H9 (cell line): Measurements from ENCODE around the gene NEDD4. TPM values are rescaled to one million over a fixed set of nuclear protein-coding genes. Genes with fewer than 3 reads are reported as not detected.

Source experiments
- DNase-seq: peaks from one replicate; pipeline ENCODE4 v3.0.0-alpha.2; 2017
- H2AFZ ChIP-seq: one replicate; pipeline ENCODE4 v1.6.1; 2013; ENCODE audit warnings: mild to moderate bottlenecking, low read length, control low read depth, moderate library complexity
- H2AK5ac ChIP-seq: 2 replicates; pipeline ENCODE4 v1.6.1; 2013; ENCODE audit warnings: low read length, control low read depth, mixed read lengths; ENCODE audit not compliant: insufficient read length
- H2BK120ac ChIP-seq: one replicate; pipeline ENCODE4 v1.6.1; 2013; ENCODE audit warnings: low read depth, mild to moderate bottlenecking, low read length, control low read depth, inconsistent platforms; ENCODE audit not compliant: poor library complexity, severe bottlenecking
- H2BK12ac ChIP-seq: 2 replicates; pipeline ENCODE4 v1.6.1; 2013; ENCODE audit warnings: low read length, control low read depth, mixed read lengths, low read depth; ENCODE audit not compliant: insufficient read length
- H2BK15ac ChIP-seq: 2 replicates; pipeline ENCODE4 v1.6.1; 2013; ENCODE audit warnings: low read depth, low read length, control low read depth
- H2BK20ac ChIP-seq: one replicate; pipeline ENCODE4 v1.6.1; 2013; ENCODE audit warnings: low read depth, mild to moderate bottlenecking, low read length, control low read depth, inconsistent platforms; ENCODE audit not compliant: poor library complexity, severe bottlenecking
- H2BK5ac ChIP-seq: 2 replicates; pipeline ENCODE4 v1.6.1; 2013; ENCODE audit warnings: low read length, control low read depth, mixed read lengths; ENCODE audit not compliant: insufficient read length
- H3K14ac ChIP-seq: 2 replicates; pipeline ENCODE4 v1.6.1; 2013; ENCODE audit warnings: low read length, control low read depth; ENCODE audit not compliant: insufficient read depth
- H3K18ac ChIP-seq: 2 replicates; pipeline ENCODE4 v1.6.1; 2013; ENCODE audit warnings: low read depth, mild to moderate bottlenecking, mixed read lengths, low read length, control low read depth; ENCODE audit not compliant: insufficient read length
- H3K23ac ChIP-seq: 2 replicates; pipeline ENCODE4 v1.6.1; 2013; ENCODE audit warnings: low read length, control low read depth, mixed read lengths, low read depth; ENCODE audit not compliant: insufficient read length
- H3K23me2 ChIP-seq: 2 replicates; pipeline ENCODE4 v1.6.1; 2013; ENCODE audit warnings: low read depth, mild to moderate bottlenecking, mixed read lengths, low read length, control low read depth; ENCODE audit not compliant: insufficient read length, poor library complexity, severe bottlenecking
- H3K27ac ChIP-seq: 2 replicates; pipeline ENCODE4 v1.5.1; 2013; ENCODE audit warnings: low read length, control low read depth, mixed read lengths, low read depth; ENCODE audit not compliant: insufficient read length
- H3K27me3 ChIP-seq: 2 replicates; pipeline ENCODE4 v1.6.1; 2013; ENCODE audit warnings: low read length, control low read depth, inconsistent platforms; ENCODE audit not compliant: insufficient read depth
- H3K4ac ChIP-seq: 2 replicates; pipeline ENCODE4 v1.6.1; 2013; ENCODE audit warnings: low read depth, mild to moderate bottlenecking, control low read depth, inconsistent platforms, low read length, moderate library complexity
- H3K4me1 ChIP-seq: 2 replicates; pipeline ENCODE4 v1.6.1; 2013; ENCODE audit warnings: low read length, control low read depth, inconsistent platforms; ENCODE audit not compliant: insufficient read depth
- H3K4me2 ChIP-seq: 2 replicates; pipeline ENCODE4 v1.6.1; 2013; ENCODE audit warnings: low read length, control low read depth, mixed read lengths; ENCODE audit not compliant: insufficient read length, insufficient read depth
- H3K56ac ChIP-seq: 2 replicates; pipeline ENCODE4 v1.6.1; 2013; ENCODE audit warnings: low read depth, mild to moderate bottlenecking, mixed read lengths, low read length, control low read depth; ENCODE audit not compliant: insufficient read length
- H3K79me1 ChIP-seq: 2 replicates; pipeline ENCODE4 v1.6.1; 2013; ENCODE audit warnings: low read depth, mild to moderate bottlenecking, moderate library complexity, low read length, control low read depth, inconsistent platforms; ENCODE audit not compliant: insufficient read depth, poor library complexity, severe bottlenecking
- H3K79me2 ChIP-seq: 2 replicates; pipeline ENCODE4 v1.6.1; 2013; ENCODE audit warnings: low read length, control low read depth, inconsistent platforms; ENCODE audit not compliant: insufficient read depth
- H3K9ac ChIP-seq: 2 replicates; pipeline ENCODE4 v1.6.1; 2013; ENCODE audit warnings: low read length, control low read depth, mixed read lengths; ENCODE audit not compliant: insufficient read length; ENCODE audit errors: extremely low read depth
- H3K9me3 ChIP-seq: one replicate; pipeline ENCODE4 v1.6.1; 2013; ENCODE audit warnings: low read depth, low read length, inconsistent platforms; ENCODE audit not compliant: control insufficient read depth
- H3T11ph ChIP-seq: one replicate; pipeline ENCODE4 v1.6.1; 2013; ENCODE audit warnings: mild to moderate bottlenecking, low read length, control low read depth, inconsistent platforms
- H4K20me1 ChIP-seq: one replicate; pipeline ENCODE4 v1.6.1; 2013; ENCODE audit not compliant: control insufficient read depth, insufficient read length, insufficient read depth
- H4K5ac ChIP-seq: 2 replicates; pipeline ENCODE4 v1.6.1; 2013; ENCODE audit warnings: low read depth, mild to moderate bottlenecking, mixed read lengths, low read length, control low read depth; ENCODE audit not compliant: insufficient read length
- H4K8ac ChIP-seq: replicated peaks from 2 replicates; pipeline ENCODE4 v1.6.1; 2013; ENCODE audit warnings: low read length, control low read depth, mixed read lengths, low read depth; ENCODE audit not compliant: insufficient read length
- H4K91ac ChIP-seq: 2 replicates; pipeline ENCODE4 v1.6.1; 2013; ENCODE audit warnings: low read depth, mild to moderate bottlenecking, moderate library complexity, mixed read lengths, low read length, control low read depth; ENCODE audit not compliant: insufficient read length
- H3K27ac Mint-ChIP-seq, 3 experiments: 2 replicates in 2 of 3; 3 replicates in 1 of 3; pipeline ENCODE4 v1.8.0; 2020 to 2021; ENCODE audit warnings: mixed read lengths in 3 of 3, mild to moderate bottlenecking in 1 of 3, moderate library complexity in 1 of 3
- H3K27me3 Mint-ChIP-seq: 2 replicates; pipeline ENCODE4 v1.8.0; 2021; ENCODE audit warnings: low read depth, mild to moderate bottlenecking, moderate library complexity, mixed read lengths
- H3K36me3 Mint-ChIP-seq, 3 experiments: 2 replicates in 2 of 3; 3 replicates in 1 of 3; pipeline ENCODE4 v1.8.0; 2020 to 2021; ENCODE audit warnings: low read depth in 3 of 3, mixed read lengths in 3 of 3; ENCODE audit not compliant: insufficient read depth in 1 of 3
- H3K4me1 Mint-ChIP-seq, 2 experiments: 2 replicates each; pipeline ENCODE4 v1.8.0; 2020; ENCODE audit warnings: mixed read lengths in 2 of 2
- H3K4me3 Mint-ChIP-seq, 2 experiments: 2 replicates in 1 of 2; 3 replicates in 1 of 2; pipeline ENCODE4 v1.8.0; 2020 to 2021; ENCODE audit warnings: mild to moderate bottlenecking in 2 of 2, mixed read lengths in 2 of 2, moderate library complexity in 1 of 2
- H3K9me3 Mint-ChIP-seq, 2 experiments: 2 replicates in 1 of 2; 3 replicates in 1 of 2; pipeline ENCODE4 v1.8.0; 2020; ENCODE audit warnings: mild to moderate bottlenecking in 2 of 2, mixed read lengths in 2 of 2, moderate library complexity in 1 of 2
- CTCF ChIP-seq: fragments of 200-600 bp; sonication (generic); conservative IDR thresholded peaks from 3 replicates; pipeline ENCODE4 v1.8.0; 2021; ENCODE audit warnings: antibody characterized with exemption, mild to moderate bottlenecking
- WGBS: extraction: QIAGEN DNeasy Blood & Tissue Kit; methylation state at CpG from one replicate; pipeline ENCODE4 v1.1.7; 2013; ENCODE audit warnings: missing lambda C conversion rate, low lambda C conversion rate, mixed read lengths; ENCODE audit not compliant: insufficient read length; ENCODE audit errors: extremely low coverage; 5-methylcytosine and 5-hydroxymethylcytosine counted together
- total RNA-seq: library from RNA; stranded (reverse); gene quantifications from 2 replicates; pipeline ENCODE4 v1.2.1, GENCODE V29; 2021

The NEDD4 gene
- total RNA-seq, 1 experiment from 2014 or later: 9.6 TPM

- Histone ChIP-seq H3K4me2 (no peak overlapping the region), H3K18ac (no peak overlapping the region), H3K79me2 (no peaks in the 10 kb centered on the region), H2BK120ac (no peak overlapping the region), H3K27me3 (no peaks in the 10 kb centered on the region), H3T11ph (no peak overlapping the region), H4K91ac (no peak overlapping the region), H3K23ac (no peak overlapping the region), H3K4me1 (peaks cover 4% of the 10 kb centered on the region; the same call in 1 of the 2 replicates), H2BK15ac (no peak overlapping the region), H3K4ac (no peak overlapping the region; the same call in 1 of the 2 replicates), H4K20me1 (no peaks in the 10 kb centered on the region), H2BK12ac (no peak overlapping the region), H3K56ac (no peak overlapping the region), H2AK5ac (no peak overlapping the region), H3K9ac (no peak overlapping the region), H4K8ac (peak overlapping the region; percentile 79), H3K79me1 (no peaks in the 10 kb centered on the region), H2AFZ (peak overlapping the region; percentile 99), H3K27ac (no peak overlapping the region), H3K23me2 (no peaks in the 10 kb centered on the region), H3K9me3 (no peaks in the 10 kb centered on the region), H2BK5ac (no peak overlapping the region), H4K5ac (no peak overlapping the region), H3K14ac (no peak overlapping the region), H2BK20ac (no peak overlapping the region)
- H3K9me3 Mint-ChIP-seq: no peaks in the 10 kb centered on the region; a peak in 2 of 5 replicates
- DNase-seq: no peak
- no peak overlapping the region for H3K4me3 Mint-ChIP-seq
- no peak overlapping the region for H3K27ac Mint-ChIP-seq
- no CpG with 5 or more reads among the region's 2 CpGs for WGBS
- peaks cover 7% of the 10 kb centered on the region for H3K27me3 Mint-ChIP-seq
- H3K36me3 Mint-ChIP-seq: no peaks in the 10 kb centered on the region
- peaks cover 7 to 17% of the 10 kb centered on the region in 2 experiments for H3K4me1 Mint-ChIP-seq
- no peak for TF ChIP-seq CTCF
Measured at GRCh38 chr15:55800216-55800615, 193.2 kb downstream of the NEDD4 start.
